ENCODE results near the gene EREG. TPM values are rescaled to one million over a fixed set of nuclear protein-coding genes. Genes with fewer than 3 reads are reported as not detected.

Gene EREG
- total RNA-seq, 2 experiments from 2014 or later = not detected

DNA sequence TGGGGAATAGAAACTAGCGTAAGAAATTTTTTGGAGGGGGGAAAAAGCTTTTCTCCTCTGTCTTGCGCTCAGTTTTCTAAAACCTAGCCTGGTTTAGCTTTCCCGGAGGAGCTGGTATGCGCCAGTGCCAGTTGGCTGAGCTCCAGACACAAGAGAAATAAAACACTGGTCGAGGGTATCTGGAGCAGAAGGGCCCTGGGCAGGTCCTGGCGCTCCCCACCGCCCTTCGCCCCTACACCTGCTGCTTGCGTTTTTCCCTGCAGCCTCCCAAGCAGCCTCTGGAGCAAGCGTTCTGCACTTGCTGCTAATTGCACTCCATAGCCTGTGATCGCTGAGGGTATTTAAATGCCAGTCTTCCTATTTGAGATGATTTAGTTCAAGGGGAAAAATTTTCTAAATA is 816 bp downstream of the EREG start:
- Histone ChIP-seq H2AFZ (ENCODE audit: low read length) (no peak overlapping the region), H3K4me1 (ENCODE audit: insufficient read depth, low read length, poor library complexity, severe bottlenecking) (no peaks in the 10 kb centered on the region), H3K4me2 (ENCODE audit: low read length) (no peak overlapping the region), H4K20me1 (ENCODE audit: insufficient read depth, low read length) (no peaks in the 10 kb centered on the region), H3K79me2 (ENCODE audit: insufficient read depth, low read depth, low read length) (no peaks in the 10 kb centered on the region), H3K36me3 (ENCODE audit: insufficient read depth, low read length) (no peaks in the 10 kb centered on the region), H3K9me3 (ENCODE audit: low read length) (no peaks in the 10 kb centered on the region), H3K27ac (ENCODE audit: low read depth, low read length, poor library complexity, severe bottlenecking) (no peak overlapping the region), H3K4me3 (ENCODE audit: low read depth, low read length, poor library complexity, severe bottlenecking) (no peak overlapping the region), H3K9me2 (ENCODE audit: insufficient read depth, low read length) (no peaks in the 10 kb centered on the region)
- ChIA-PET CTCF (ENCODE audit: unreplicated experiment) (no interaction called here), POLR2A (interaction anchor here (0.7 kb wide), 2 partner anchors 505 to 1530 kb away, joined by 3 to 5 read pairs; no protein-coding TSS in a partner anchor)
- BruUV-seq (replicated peaks) = no TSS peak
- TF ChIP-seq, protein P1, sequence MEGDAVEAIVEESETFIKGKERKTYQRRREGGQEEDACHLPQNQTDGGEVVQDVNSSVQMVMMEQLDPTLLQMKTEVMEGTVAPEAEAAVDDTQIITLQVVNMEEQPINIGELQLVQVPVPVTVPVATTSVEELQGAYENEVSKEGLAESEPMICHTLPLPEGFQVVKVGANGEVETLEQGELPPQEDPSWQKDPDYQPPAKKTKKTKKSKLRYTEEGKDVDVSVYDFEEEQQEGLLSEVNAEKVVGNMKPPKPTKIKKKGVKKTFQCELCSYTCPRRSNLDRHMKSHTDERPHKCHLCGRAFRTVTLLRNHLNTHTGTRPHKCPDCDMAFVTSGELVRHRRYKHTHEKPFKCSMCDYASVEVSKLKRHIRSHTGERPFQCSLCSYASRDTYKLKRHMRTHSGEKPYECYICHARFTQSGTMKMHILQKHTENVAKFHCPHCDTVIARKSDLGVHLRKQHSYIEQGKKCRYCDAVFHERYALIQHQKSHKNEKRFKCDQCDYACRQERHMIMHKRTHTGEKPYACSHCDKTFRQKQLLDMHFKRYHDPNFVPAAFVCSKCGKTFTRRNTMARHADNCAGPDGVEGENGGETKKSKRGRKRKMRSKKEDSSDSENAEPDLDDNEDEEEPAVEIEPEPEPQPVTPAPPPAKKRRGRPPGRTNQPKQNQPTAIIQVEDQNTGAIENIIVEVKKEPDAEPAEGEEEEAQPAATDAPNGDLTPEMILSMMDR (conservative IDR thresholded peaks at IDR 0.05; ENCODE audit: low read length) = no peak
- TF ChIP-seq EZH2phosphoT487 (IDR thresholded peaks at IDR 0.05; ENCODE audit: borderline replicate concordance, low read depth, low read length) = no peak
- intact Hi-C loops (cut with micrococcal nuclease; ENCODE audit: unreplicated experiment) = no loop called here
- no peak for DNase-seq (ENCODE audit: low spot score)

DNA sequence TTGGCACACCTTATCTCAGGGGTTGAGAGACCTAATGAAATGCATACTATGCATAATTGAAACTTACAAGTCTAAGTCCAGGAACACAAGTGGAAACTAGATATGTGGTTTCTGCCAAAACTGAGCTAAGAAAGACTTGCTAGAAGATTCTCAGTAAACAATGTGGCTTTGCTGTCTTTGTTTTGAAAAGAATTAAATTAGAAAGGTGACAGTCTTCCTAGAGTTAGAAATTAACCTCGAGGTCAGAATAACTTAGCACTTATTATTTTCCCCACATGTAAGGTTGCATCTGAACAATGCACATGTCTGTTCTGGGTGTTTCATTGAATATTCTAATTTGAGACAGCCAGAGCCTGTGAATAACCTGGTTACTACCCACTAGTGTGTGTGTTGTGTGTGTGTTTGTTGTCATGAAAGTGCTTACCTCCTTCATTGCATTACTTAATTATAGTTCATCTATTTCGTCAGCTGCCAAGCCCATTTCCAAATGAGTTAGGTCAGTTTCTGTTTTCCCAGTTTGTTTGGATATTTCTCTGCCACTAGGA is 1.5 kb downstream of the EREG start:
- Histone ChIP-seq H3K27ac (ENCODE audit: low read depth, low read length, poor library complexity, severe bottlenecking) (no peak overlapping the region), H4K20me1 (ENCODE audit: insufficient read depth, low read length) (no peaks in the 10 kb centered on the region), H3K9me2 (ENCODE audit: insufficient read depth, low read length) (no peaks in the 10 kb centered on the region), H3K4me2 (ENCODE audit: low read length) (no peak overlapping the region), H3K4me3 (ENCODE audit: low read depth, low read length, poor library complexity, severe bottlenecking) (no peak overlapping the region), H3K79me2 (ENCODE audit: insufficient read depth, low read depth, low read length) (no peaks in the 10 kb centered on the region), H3K9me3 (ENCODE audit: low read length) (no peaks in the 10 kb centered on the region), H2AFZ (ENCODE audit: low read length) (no peak overlapping the region), H3K4me1 (ENCODE audit: insufficient read depth, low read length, poor library complexity, severe bottlenecking) (no peaks in the 10 kb centered on the region), H3K36me3 (ENCODE audit: insufficient read depth, low read length) (no peaks in the 10 kb centered on the region)
- BruUV-seq (replicated peaks) = no TSS peak
- CTCF ChIA-PET (ENCODE audit: unreplicated experiment) = no interaction called here
- no peak for DNase-seq (ENCODE audit: low spot score)
- intact Hi-C loops (cut with micrococcal nuclease; ENCODE audit: unreplicated experiment) = no loop called here
- TF ChIP-seq, protein P1 (conservative IDR thresholded peaks at IDR 0.05; ENCODE audit: low read length) = no peak
- no peak for TF ChIP-seq EZH2phosphoT487 (IDR thresholded peaks at IDR 0.05; ENCODE audit: borderline replicate concordance, low read depth, low read length)
- POLR2A ChIA-PET = no interaction called here

DNA sequence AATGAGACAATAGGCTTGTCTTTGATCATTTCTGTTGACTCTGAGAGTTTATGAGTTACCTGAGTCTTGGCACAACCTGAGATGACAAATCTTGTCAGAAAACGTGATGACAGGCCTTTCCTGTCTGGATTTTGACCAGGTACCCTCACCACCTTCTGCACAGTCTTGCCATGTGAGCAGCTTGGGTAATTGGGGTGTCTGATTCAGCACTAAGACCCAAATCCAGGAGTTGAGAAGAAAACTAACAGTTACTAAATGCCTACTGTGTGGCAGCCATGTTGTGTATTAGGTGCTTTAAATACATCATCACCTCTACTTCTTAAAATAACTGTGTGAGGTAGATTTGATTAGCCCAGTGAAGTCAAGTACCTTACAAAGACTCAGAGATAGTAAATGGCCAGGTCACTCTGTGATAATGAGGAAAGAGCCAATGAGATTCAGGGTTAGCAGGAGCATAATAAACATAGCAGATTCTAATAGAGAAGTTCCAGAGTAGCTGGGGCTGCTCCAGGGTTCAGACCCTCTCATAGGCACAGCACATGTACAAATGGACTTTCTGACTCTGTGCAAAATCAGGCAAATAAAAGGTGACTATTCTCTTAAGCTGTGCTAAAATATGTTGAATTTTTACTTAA is 2.8 kb downstream of the EREG start:
- Histone ChIP-seq H3K9me3 (ENCODE audit: low read length) (no peaks in the 10 kb centered on the region), H3K4me1 (ENCODE audit: insufficient read depth, low read length, poor library complexity, severe bottlenecking) (no peaks in the 10 kb centered on the region), H3K4me3 (ENCODE audit: low read depth, low read length, poor library complexity, severe bottlenecking) (no peak overlapping the region), H2AFZ (ENCODE audit: low read length) (no peak overlapping the region), H4K20me1 (ENCODE audit: insufficient read depth, low read length) (no peaks in the 10 kb centered on the region), H3K36me3 (ENCODE audit: insufficient read depth, low read length) (no peaks in the 10 kb centered on the region), H3K4me2 (ENCODE audit: low read length) (no peak overlapping the region), H3K79me2 (ENCODE audit: insufficient read depth, low read depth, low read length) (no peaks in the 10 kb centered on the region), H3K9me2 (ENCODE audit: insufficient read depth, low read length) (no peaks in the 10 kb centered on the region), H3K27ac (ENCODE audit: low read depth, low read length, poor library complexity, severe bottlenecking) (no peak overlapping the region)
- DNase-seq (ENCODE audit: low spot score) = no peak
- intact Hi-C loops (cut with micrococcal nuclease; ENCODE audit: unreplicated experiment) = no loop called here
- no TSS peak for BruUV-seq (replicated peaks)
- ChIA-PET POLR2A (no interaction called here), CTCF (ENCODE audit: unreplicated experiment) (no interaction called here)
- TF ChIP-seq EZH2phosphoT487 (IDR thresholded peaks at IDR 0.05; ENCODE audit: borderline replicate concordance, low read depth, low read length) = no peak
- TF ChIP-seq, protein P1 (conservative IDR thresholded peaks at IDR 0.05; ENCODE audit: low read length) = no peak
